ENCODE results near the gene KCNN3. TPM values are rescaled to one million over a fixed set of nuclear protein-coding genes. Genes with fewer than 3 reads are reported as not detected.

KCNN3 gene
- total RNA-seq, 1 experiment from 2014 or later = 0.73 TPM

GRCh38 chr1:154779551-154780189 lies 90.4 kb downstream of the KCNN3 start:
- no peak for TF ChIP-seq EZH2 (IDR thresholded peaks at IDR 0.05; ENCODE audit: borderline replicate concordance, low read depth, low read length, poor library complexity, severe bottlenecking)
- TF ChIP-seq, protein P1, sequence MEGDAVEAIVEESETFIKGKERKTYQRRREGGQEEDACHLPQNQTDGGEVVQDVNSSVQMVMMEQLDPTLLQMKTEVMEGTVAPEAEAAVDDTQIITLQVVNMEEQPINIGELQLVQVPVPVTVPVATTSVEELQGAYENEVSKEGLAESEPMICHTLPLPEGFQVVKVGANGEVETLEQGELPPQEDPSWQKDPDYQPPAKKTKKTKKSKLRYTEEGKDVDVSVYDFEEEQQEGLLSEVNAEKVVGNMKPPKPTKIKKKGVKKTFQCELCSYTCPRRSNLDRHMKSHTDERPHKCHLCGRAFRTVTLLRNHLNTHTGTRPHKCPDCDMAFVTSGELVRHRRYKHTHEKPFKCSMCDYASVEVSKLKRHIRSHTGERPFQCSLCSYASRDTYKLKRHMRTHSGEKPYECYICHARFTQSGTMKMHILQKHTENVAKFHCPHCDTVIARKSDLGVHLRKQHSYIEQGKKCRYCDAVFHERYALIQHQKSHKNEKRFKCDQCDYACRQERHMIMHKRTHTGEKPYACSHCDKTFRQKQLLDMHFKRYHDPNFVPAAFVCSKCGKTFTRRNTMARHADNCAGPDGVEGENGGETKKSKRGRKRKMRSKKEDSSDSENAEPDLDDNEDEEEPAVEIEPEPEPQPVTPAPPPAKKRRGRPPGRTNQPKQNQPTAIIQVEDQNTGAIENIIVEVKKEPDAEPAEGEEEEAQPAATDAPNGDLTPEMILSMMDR (conservative IDR thresholded peaks at IDR 0.05; ENCODE audit: low read depth, low read length) = no peak
- H3K36me3 ChIP-seq (ENCODE audit: insufficient read depth, low read length, poor library complexity, severe bottlenecking) = no peaks in the 10 kb centered on the region
- H3K27me3 ChIP-seq (replicated peaks; ENCODE audit: insufficient read depth, low read depth, low read length, poor library complexity) = no peaks in the 10 kb centered on the region
- DNase-seq (ENCODE audit: low spot score) = no peak
- intact Hi-C loops (cut with micrococcal nuclease; ENCODE audit: unreplicated experiment) = no loop called here
- BruUV-seq (replicated peaks) = no TSS peak
- H3K4me1 ChIP-seq (ENCODE audit: insufficient read depth, low read length, poor library complexity, severe bottlenecking) = no peaks in the 10 kb centered on the region
- POLR2A ChIA-PET (ENCODE audit: low non-redundant PET) = no interaction called here
- CTCF ChIA-PET = no interaction called here
- H3K4me3 ChIP-seq (ENCODE audit: low read depth, low read length, poor library complexity, severe bottlenecking) = no peak overlapping the region
- H3K9me3 ChIP-seq (ENCODE audit: low read depth, low read length, poor library complexity, severe bottlenecking) = no peaks in the 10 kb centered on the region
- H3K27ac ChIP-seq (ENCODE audit: low read depth, low read length, poor library complexity, severe bottlenecking) = no peak overlapping the region

DNA sequence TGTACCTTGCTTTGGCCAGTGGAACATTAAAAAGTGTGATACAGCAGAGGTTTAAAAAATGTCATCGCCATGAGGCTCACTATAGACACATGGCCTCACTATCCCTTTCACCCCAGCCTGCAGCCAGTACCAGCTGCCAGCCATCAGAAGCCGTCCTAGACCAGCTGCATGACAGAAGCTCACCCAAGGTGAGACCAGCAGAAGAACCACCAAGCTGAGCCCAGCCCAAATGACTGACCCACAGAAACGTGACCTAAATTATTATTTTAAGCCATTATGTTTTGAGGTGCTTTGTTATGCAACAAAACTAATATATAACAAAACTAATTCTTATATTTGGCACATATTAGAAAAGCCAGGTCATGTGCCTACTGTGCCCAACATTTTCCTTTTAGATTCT lies 91.1 kb downstream of the KCNN3 start:
- Histone ChIP-seq H3K4me3 (ENCODE audit: low read depth, low read length, poor library complexity, severe bottlenecking) (no peak overlapping the region), H3K4me1 (ENCODE audit: insufficient read depth, low read length, poor library complexity, severe bottlenecking) (no peaks in the 10 kb centered on the region), H3K36me3 (ENCODE audit: insufficient read depth, low read length, poor library complexity, severe bottlenecking) (no peaks in the 10 kb centered on the region), H3K27ac (ENCODE audit: low read depth, low read length, poor library complexity, severe bottlenecking) (no peak overlapping the region), H3K9me3 (ENCODE audit: low read depth, low read length, poor library complexity, severe bottlenecking) (no peaks in the 10 kb centered on the region), H3K27me3 (replicated peaks; ENCODE audit: insufficient read depth, low read depth, low read length, poor library complexity) (no peaks in the 10 kb centered on the region)
- DNase-seq (ENCODE audit: low spot score) = no peak
- no TSS peak for BruUV-seq (replicated peaks)
- ChIA-PET CTCF (no interaction called here), POLR2A (ENCODE audit: low non-redundant PET) (no interaction called here)
- intact Hi-C loops (cut with micrococcal nuclease; ENCODE audit: unreplicated experiment) = no loop called here
- TF ChIP-seq, protein P1 (conservative IDR thresholded peaks at IDR 0.05; ENCODE audit: low read depth, low read length) = no peak

- intact Hi-C loops (cut with micrococcal nuclease; ENCODE audit: unreplicated experiment) = no loop called here
- ChIA-PET POLR2A (ENCODE audit: low non-redundant PET) (interaction anchor here (0.7 kb wide), 1 partner anchor 327 kb away, joined by 8 read pairs; no protein-coding TSS in a partner anchor), CTCF (no interaction called here)
- no peaks in the 10 kb centered on the region for H3K4me1 ChIP-seq (ENCODE audit: insufficient read depth, low read length, poor library complexity, severe bottlenecking)
- H3K4me3 ChIP-seq (ENCODE audit: low read depth, low read length, poor library complexity, severe bottlenecking) = no peak overlapping the region
- TF ChIP-seq, protein P1 (conservative IDR thresholded peaks at IDR 0.05; ENCODE audit: low read depth, low read length) = no peak
- no peaks in the 10 kb centered on the region for H3K36me3 ChIP-seq (ENCODE audit: insufficient read depth, low read length, poor library complexity, severe bottlenecking)
- no peaks in the 10 kb centered on the region for H3K9me3 ChIP-seq (ENCODE audit: low read depth, low read length, poor library complexity, severe bottlenecking)
- H3K27ac ChIP-seq (ENCODE audit: low read depth, low read length, poor library complexity, severe bottlenecking) = no peak overlapping the region
- no TSS peak for BruUV-seq (replicated peaks)
- H3K27me3 ChIP-seq (replicated peaks; ENCODE audit: insufficient read depth, low read depth, low read length, poor library complexity) = no peaks in the 10 kb centered on the region
- DNase-seq (ENCODE audit: low spot score) = no peak
Measured at GRCh38 chr1:154778275-154778674, 91.8 kb downstream of the KCNN3 start.
